Mesothelial cell of epicardium (in vitro differentiated cells): ENCODE results near the gene OXSR1. TPM values are rescaled to one million over a fixed set of nuclear protein-coding genes. Genes with fewer than 3 reads are reported as not detected.

ENCODE experiments used
- DNase-seq, 2 experiments: peaks; one replicate each; pipeline ENCODE4 v3.0.0; 2021; ENCODE audit warnings: low spot score in 2 of 2; ENCODE audit not compliant: unreplicated experiment in 2 of 2
- H3K27ac Mint-ChIP-seq: 2 replicates; pipeline ENCODE4 v1.8.0; 2021; ENCODE audit warnings: mixed read lengths
- H3K27me3 Mint-ChIP-seq: 2 replicates; pipeline ENCODE4 v1.8.0; 2021; ENCODE audit warnings: low read depth, mixed read lengths
- H3K36me3 Mint-ChIP-seq: 2 replicates; pipeline ENCODE4 v1.8.0; 2021; ENCODE audit warnings: mixed read lengths
- H3K4me1 Mint-ChIP-seq: 2 replicates; pipeline ENCODE4 v1.8.0; 2021; ENCODE audit warnings: mixed read lengths
- H3K4me3 Mint-ChIP-seq: 2 replicates; pipeline ENCODE4 v1.8.0; 2021; ENCODE audit warnings: mild to moderate bottlenecking, moderate library complexity, mixed read lengths
- H3K9me3 Mint-ChIP-seq: 2 replicates; pipeline ENCODE4 v1.8.0; 2021; ENCODE audit warnings: mixed read lengths
- total RNA-seq: library from RNA; stranded (reverse); gene quantifications from 3 replicates; pipeline ENCODE4 v1.2.1, GENCODE V29; 2021
- TF ChIP-seq, protein P1 (sequence below): fragments of 200-600 bp; sonication (generic); IDR thresholded peaks from one replicate; pipeline ENCODE4 v1.5.0; 2021; ENCODE audit warnings: antibody characterized with exemption; ENCODE audit not compliant: unreplicated experiment

The OXSR1 gene
- total RNA-seq, 1 donor from 2014 or later: 42.6 TPM

DNA sequence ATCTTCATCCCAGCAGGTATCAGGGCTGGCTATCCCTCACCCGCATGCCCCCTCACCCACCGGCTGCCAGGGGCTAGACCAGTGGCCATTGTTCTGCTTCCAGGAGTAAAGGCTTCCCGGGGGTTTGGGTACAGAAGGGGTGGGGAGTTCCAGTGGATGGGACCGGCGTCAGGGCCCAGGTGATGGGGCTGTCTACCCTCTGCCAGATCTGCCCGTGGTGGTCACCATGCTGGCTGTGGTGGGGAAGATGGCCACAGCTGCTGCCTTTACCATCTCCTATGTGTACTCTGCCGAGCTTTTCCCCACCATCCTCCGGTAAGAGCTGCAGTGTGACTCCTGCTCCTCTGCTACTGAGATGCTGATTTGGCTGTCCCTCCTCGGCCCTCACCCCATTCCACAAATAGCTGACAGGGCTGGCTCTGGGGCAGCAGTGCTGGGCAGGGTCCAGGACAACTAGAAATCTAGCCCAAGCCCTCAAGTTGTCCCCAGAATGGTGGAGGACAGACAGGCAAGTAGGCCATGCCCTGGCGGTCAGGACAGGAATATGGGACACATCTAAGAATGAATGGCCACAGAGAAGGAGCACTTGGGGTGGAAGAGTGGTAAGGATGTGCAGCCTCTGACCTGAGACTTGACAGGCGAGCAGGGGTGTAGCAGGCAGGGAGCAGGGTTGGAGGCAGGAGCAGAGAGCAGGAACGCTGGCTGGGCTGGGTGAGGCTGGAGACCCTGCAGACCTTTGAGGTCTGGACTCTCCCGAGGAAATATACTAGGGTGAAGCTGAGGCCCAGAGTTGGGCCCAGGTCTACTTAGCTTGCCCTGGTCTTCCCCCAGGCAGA, 111.0 kb downstream of the OXSR1 start:
- Mint-ChIP-seq H3K4me1 (no peaks in the 10 kb centered on the region), H3K27me3 (no peaks in the 10 kb centered on the region), H3K36me3 (peaks cover 6% of the 10 kb centered on the region), H3K9me3 (no peaks in the 10 kb centered on the region), H3K4me3 (no peak overlapping the region), H3K27ac (no peak overlapping the region)
- TF ChIP-seq, protein P1, sequence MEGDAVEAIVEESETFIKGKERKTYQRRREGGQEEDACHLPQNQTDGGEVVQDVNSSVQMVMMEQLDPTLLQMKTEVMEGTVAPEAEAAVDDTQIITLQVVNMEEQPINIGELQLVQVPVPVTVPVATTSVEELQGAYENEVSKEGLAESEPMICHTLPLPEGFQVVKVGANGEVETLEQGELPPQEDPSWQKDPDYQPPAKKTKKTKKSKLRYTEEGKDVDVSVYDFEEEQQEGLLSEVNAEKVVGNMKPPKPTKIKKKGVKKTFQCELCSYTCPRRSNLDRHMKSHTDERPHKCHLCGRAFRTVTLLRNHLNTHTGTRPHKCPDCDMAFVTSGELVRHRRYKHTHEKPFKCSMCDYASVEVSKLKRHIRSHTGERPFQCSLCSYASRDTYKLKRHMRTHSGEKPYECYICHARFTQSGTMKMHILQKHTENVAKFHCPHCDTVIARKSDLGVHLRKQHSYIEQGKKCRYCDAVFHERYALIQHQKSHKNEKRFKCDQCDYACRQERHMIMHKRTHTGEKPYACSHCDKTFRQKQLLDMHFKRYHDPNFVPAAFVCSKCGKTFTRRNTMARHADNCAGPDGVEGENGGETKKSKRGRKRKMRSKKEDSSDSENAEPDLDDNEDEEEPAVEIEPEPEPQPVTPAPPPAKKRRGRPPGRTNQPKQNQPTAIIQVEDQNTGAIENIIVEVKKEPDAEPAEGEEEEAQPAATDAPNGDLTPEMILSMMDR: no peak
- no peak for DNase-seq

- no peak overlapping the region for H3K4me3 Mint-ChIP-seq
- H3K27me3 Mint-ChIP-seq: no peaks in the 10 kb centered on the region
- no peaks in the 10 kb centered on the region for H3K9me3 Mint-ChIP-seq
- no peak for DNase-seq
- no peak overlapping the region for H3K27ac Mint-ChIP-seq
- TF ChIP-seq, protein P1: no peak
- no peaks in the 10 kb centered on the region for H3K4me1 Mint-ChIP-seq
- H3K36me3 Mint-ChIP-seq: peaks cover 8% of the 10 kb centered on the region
Observed at GRCh38 chr3:38276917-38277630, 111.7 kb downstream of the OXSR1 start.

GRCh38 chr3:38278841-38279240, 113.5 kb downstream of the OXSR1 start:
- Mint-ChIP-seq H3K27me3 (no peaks in the 10 kb centered on the region), H3K4me1 (no peaks in the 10 kb centered on the region), H3K36me3 (peaks cover 8% of the 10 kb centered on the region), H3K9me3 (no peaks in the 10 kb centered on the region), H3K27ac (no peak overlapping the region), H3K4me3 (no peak overlapping the region)
- DNase-seq: no peak
- TF ChIP-seq, protein P1: no peak

GRCh38 chr3:38281895-38282686, 116.8 kb downstream of the OXSR1 start, which contains the start of gene SLC22A14:
Gene SLC22A14 (plus strand): TSS chr3:38282294. CDS start chr3:38306027, 23,733 bp downstream.
- Mint-ChIP-seq H3K27ac (no peak within 1 kb of the TSS), H3K36me3 (peaks cover 8% of the 10 kb centered on the region), H3K27me3 (no peaks in the 10 kb centered on the region), H3K4me3 (no peak within 1 kb of the TSS), H3K4me1 (no peaks in the 10 kb centered on the region), H3K9me3 (peaks cover 5% of the 10 kb centered on the region)
- no peak for DNase-seq
- TF ChIP-seq, protein P1: no peak
